ENCODE measurements around the gene SLC6A17. TPM values are rescaled to one million over a fixed set of nuclear protein-coding genes. Genes with fewer than 3 reads are reported as not detected.
A peak's percentile ranks its signal among the peaks of the same experiment; 100 is the strongest.

Gene SLC6A17
- total RNA-seq, 1 donor from 2014 or later, result 0.14 TPM

DNA sequence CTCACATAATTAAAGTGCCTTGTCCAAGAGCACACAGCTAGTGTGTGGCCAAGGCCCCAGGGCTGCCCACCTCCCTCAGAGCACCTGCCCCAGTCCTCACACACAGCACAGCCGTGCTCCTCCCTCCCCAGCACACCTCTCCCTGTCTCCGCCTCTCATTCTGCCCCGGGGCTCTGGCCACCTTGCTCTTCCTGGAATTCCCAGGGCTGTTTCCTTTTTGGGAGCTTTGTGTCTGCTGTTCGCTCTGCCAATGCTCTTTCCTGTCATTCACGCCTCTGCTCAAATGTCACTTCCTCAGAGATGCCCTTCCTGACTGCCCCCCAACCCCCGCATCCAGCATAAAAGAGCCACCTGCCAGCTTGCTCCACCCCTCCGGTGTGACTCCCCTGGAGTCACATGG, 13.3 kb downstream of the SLC6A17 start:
- no peak for DNase-seq (ENCODE audit: low read depth, low spot score)
- Mint-ChIP-seq H3K4me1 (no peaks in the 10 kb centered on the region), H3K27me3 (ENCODE audit: low read depth) (peaks cover 50% of the 10 kb centered on the region), H3K27ac (ENCODE audit: unreplicated experiment) (no peak overlapping the region), H3K9me3 (no peaks in the 10 kb centered on the region), H3K4me3 (no peak overlapping the region), H3K36me3 (ENCODE audit: low read depth) (no peaks in the 10 kb centered on the region)
- TF ChIP-seq, protein P1, sequence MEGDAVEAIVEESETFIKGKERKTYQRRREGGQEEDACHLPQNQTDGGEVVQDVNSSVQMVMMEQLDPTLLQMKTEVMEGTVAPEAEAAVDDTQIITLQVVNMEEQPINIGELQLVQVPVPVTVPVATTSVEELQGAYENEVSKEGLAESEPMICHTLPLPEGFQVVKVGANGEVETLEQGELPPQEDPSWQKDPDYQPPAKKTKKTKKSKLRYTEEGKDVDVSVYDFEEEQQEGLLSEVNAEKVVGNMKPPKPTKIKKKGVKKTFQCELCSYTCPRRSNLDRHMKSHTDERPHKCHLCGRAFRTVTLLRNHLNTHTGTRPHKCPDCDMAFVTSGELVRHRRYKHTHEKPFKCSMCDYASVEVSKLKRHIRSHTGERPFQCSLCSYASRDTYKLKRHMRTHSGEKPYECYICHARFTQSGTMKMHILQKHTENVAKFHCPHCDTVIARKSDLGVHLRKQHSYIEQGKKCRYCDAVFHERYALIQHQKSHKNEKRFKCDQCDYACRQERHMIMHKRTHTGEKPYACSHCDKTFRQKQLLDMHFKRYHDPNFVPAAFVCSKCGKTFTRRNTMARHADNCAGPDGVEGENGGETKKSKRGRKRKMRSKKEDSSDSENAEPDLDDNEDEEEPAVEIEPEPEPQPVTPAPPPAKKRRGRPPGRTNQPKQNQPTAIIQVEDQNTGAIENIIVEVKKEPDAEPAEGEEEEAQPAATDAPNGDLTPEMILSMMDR (conservative IDR thresholded peaks at IDR 0.05), result no peak

DNA sequence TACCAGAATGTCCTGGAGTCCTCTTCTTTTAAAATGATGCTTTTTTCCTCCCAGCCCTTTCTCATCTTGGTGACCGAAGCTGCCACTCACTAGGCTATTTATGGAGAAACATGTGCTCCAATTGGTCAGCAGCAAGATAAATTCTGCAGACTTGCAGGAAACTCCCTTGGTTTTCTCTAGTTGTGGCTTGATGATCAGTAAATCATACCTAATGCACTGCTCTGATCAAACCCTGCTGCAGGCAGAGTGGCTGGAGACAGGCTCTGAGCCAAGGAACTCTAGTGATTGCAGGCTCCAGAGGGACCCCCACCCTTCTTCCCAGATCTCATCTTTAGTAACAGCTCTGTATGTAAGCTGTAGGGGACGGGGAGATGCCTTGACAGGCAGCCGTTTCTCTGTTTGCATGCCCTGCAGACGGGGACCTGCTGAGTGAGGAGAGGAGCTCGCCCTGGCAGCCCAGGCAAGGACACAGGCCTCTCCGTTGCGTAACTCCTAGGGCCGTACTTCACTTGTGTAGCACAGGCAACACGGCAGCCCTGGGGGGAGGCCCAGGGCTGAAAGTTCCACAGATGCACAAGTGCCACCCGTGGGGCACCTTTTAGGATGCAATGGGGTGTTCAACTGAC, 14.5 kb downstream of the SLC6A17 start:
- DNase-seq (ENCODE audit: low read depth, low spot score), result no peak
- no peak overlapping the region for H3K27ac Mint-ChIP-seq (ENCODE audit: unreplicated experiment)
- TF ChIP-seq, protein P1 (conservative IDR thresholded peaks at IDR 0.05), result no peak
- no peaks in the 10 kb centered on the region for H3K36me3 Mint-ChIP-seq (ENCODE audit: low read depth)
- no peaks in the 10 kb centered on the region for H3K9me3 Mint-ChIP-seq
- peaks cover 40% of the 10 kb centered on the region for H3K27me3 Mint-ChIP-seq (ENCODE audit: low read depth)
- no peak overlapping the region for H3K4me3 Mint-ChIP-seq
- H3K4me1 Mint-ChIP-seq, result no peaks in the 10 kb centered on the region

DNA sequence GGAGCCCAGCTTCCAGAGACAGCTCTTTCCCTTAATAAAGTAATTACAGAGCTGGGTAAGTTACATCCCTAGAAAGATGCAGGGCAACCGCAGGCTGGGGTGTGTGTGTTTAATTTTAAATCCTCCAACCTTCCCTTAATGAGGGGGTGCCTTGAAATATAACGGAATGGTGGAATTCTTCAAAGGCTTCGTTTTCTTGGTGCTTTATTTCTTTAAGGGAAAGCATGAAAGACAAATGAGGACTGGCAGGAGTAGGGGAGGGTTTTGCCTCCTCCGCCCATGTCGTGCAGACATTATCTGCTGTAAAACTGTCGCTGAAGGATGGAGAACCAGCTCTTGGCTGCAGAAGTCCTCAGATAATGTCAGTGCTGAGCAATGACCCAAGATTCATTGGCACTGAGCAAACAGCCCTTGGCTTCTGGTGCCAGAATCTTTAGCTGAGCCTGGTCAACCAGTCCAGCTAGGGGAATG, 15.5 kb downstream of the SLC6A17 start:
- DNase-seq (ENCODE audit: low read depth, low spot score), result no peak
- no peaks in the 10 kb centered on the region for H3K36me3 Mint-ChIP-seq (ENCODE audit: low read depth)

DNA sequence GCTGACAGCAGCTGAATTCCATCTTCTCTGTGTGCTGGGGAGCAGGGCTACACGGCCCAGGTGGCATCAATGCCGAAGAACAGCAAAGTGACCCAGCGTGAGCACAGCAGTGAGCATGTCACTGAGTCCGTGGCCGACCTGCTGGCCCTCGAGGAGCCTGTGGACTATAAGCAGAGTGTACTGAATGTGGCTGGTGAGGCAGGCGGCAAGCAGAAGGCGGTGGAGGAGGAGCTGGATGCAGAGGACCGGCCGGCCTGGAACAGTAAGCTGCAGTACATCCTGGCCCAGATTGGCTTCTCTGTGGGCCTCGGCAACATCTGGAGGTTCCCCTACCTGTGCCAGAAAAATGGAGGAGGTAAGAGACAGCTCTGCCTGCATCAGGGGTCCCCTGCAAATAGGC, 16.6 kb downstream of the SLC6A17 start:
- Mint-ChIP-seq H3K4me3 (no peak overlapping the region), H3K4me1 (no peaks in the 10 kb centered on the region), H3K27ac (ENCODE audit: unreplicated experiment) (no peak overlapping the region), H3K9me3 (no peaks in the 10 kb centered on the region), H3K27me3 (ENCODE audit: low read depth) (peaks cover 27% of the 10 kb centered on the region), H3K36me3 (ENCODE audit: low read depth) (no peaks in the 10 kb centered on the region)
- TF ChIP-seq, protein P1 (conservative IDR thresholded peaks at IDR 0.05), result no peak
- no peak for DNase-seq (ENCODE audit: low read depth, low spot score)

More for the DNA sequence above, 15.5 kb downstream of the SLC6A17 start:
- no peak overlapping the region for H3K4me3 Mint-ChIP-seq
- H3K27me3 Mint-ChIP-seq (ENCODE audit: low read depth), result peaks cover 30% of the 10 kb centered on the region
- H3K9me3 Mint-ChIP-seq, result no peaks in the 10 kb centered on the region
- TF ChIP-seq, protein P1 (conservative IDR thresholded peaks at IDR 0.05), result no peak
- H3K27ac Mint-ChIP-seq (ENCODE audit: unreplicated experiment), result no peak overlapping the region
- H3K4me1 Mint-ChIP-seq, result no peaks in the 10 kb centered on the region

DNA sequence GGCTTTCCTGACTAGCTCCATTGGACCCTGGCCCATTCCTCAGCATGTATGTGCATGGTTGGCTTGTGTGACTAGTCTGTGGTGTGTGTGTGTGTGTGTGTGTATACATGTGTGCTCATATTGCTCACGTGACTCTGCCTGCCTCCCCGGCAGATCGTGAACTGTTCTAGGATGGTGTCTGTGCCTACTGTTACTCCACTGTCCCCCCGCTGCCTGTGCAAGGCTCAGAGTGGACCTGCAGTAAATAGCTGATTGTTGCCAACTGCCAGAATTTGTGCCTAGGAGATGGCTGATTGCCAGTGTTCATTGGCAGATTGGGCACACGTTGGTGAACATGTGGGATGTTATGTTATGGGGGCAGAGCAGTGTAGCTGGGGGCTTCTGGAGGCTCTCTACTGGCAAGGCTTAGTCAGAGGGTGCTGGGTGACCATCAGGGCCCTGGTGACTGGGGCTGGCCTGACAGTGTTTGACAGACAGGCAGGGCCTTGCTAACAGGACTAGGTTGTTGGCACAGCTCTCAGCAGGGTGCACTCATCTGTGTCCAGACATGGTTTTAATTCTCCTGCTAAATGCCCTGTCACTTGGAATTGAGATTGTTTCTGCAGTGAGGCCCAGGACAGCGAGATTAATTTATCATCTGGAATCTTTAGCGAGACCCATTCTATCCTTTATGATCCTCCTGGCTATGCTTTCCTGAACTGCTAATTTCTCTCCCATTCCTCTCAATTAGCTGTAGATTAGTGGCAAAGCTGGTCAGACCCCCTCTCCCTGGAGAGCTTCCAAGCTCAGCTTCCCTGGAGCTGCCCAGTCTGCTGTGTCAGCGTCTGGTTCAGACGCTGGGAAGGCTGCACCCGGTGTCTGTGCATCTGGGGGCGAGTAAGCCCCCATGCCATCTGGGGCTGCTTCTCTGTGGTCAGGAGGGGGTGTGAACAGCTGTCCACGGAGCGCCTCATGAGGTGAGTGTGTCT, 20.8 kb downstream of the SLC6A17 start:
- Mint-ChIP-seq H3K36me3 (ENCODE audit: low read depth) (no peaks in the 10 kb centered on the region), H3K9me3 (no peaks in the 10 kb centered on the region), H3K27ac (ENCODE audit: unreplicated experiment) (peak overlapping the region; percentile 89), H3K4me3 (no peak overlapping the region), H3K27me3 (ENCODE audit: low read depth) (peaks cover 8% of the 10 kb centered on the region), H3K4me1 (no peaks in the 10 kb centered on the region)
- TF ChIP-seq, protein P1 (conservative IDR thresholded peaks at IDR 0.05), result no peak
- DNase-seq (ENCODE audit: low read depth, low spot score), result no peak

Data from neural crest cell (in vitro differentiated cells).